Hepatocyte (in vitro differentiated cells): ENCODE data around the gene EGLN1.

Experiments
- EZH2 ChIP-seq: fragments of 200-600 bp; sonication (generic); IDR thresholded peaks from 2 replicates; pipeline ENCODE4 v1.6.1; 2016; ENCODE audit warnings: antibody characterized with exemption, mild to moderate bottlenecking, borderline replicate concordance
- TF ChIP-seq, protein P1 (sequence below): fragments of 200-600 bp; sonication (generic); IDR thresholded peaks from 2 replicates; pipeline ENCODE4 v1.5.1; 2016; ENCODE audit warnings: antibody characterized with exemption, mild to moderate bottlenecking; ENCODE audit not compliant: poor library complexity

GRCh38 chr1:231421546-231421970 is 529 bp downstream of the EGLN1 start:
- TF ChIP-seq, protein P1, sequence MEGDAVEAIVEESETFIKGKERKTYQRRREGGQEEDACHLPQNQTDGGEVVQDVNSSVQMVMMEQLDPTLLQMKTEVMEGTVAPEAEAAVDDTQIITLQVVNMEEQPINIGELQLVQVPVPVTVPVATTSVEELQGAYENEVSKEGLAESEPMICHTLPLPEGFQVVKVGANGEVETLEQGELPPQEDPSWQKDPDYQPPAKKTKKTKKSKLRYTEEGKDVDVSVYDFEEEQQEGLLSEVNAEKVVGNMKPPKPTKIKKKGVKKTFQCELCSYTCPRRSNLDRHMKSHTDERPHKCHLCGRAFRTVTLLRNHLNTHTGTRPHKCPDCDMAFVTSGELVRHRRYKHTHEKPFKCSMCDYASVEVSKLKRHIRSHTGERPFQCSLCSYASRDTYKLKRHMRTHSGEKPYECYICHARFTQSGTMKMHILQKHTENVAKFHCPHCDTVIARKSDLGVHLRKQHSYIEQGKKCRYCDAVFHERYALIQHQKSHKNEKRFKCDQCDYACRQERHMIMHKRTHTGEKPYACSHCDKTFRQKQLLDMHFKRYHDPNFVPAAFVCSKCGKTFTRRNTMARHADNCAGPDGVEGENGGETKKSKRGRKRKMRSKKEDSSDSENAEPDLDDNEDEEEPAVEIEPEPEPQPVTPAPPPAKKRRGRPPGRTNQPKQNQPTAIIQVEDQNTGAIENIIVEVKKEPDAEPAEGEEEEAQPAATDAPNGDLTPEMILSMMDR: no peak
- TF ChIP-seq EZH2: no peak
